GM12878 (cell line): ENCODE results near the gene NEGR1. TPM values are rescaled to one million over a fixed set of nuclear protein-coding genes. Genes with fewer than 3 reads are reported as not detected.

Experiments
- ATAC-seq: fragments of 200-7000 bp; cut with Tn5 transposase; 3 replicates; pipeline ENCODE4 v1.9.1; 2020; ENCODE audit warnings: mild to moderate bottlenecking, moderate library complexity
- BruUV-seq: library from RNA; stranded (reverse); fragments of 400-500 nt; replicated peaks from 2 replicates; lab custom pipeline; 2021; lab: Mats Ljungman, UMichigan
- CTCF ChIA-PET: fragments of 300-600 bp; sonication (Branson Sonifier 250); formaldehyde crosslinking; extraction: SDS; loops from one replicate; lab custom pipeline; 2021; ENCODE audit warnings: inconsistent platforms; lab: Yijun Ruan, JAX
- POLR2A ChIA-PET: fragments of 350-600 bp; formaldehyde crosslinking; extraction: SDS; loops from one replicate; lab custom pipeline; 2021; ENCODE audit warnings: inconsistent platforms; lab: Charles Lee
- RAD21 ChIA-PET: fragments of 300-600 bp; sonication (Branson Sonifier 250); formaldehyde crosslinking; loops from one replicate; lab custom pipeline; 2023; ENCODE audit warnings: antibody characterized with exemption; ENCODE audit not compliant: unreplicated experiment; lab: Charles Lee
- SMC1A ChIA-PET: fragments of 300-600 bp; sonication (Branson Sonifier 250); formaldehyde crosslinking; loops from one replicate; lab custom pipeline; 2023; ENCODE audit not compliant: unreplicated experiment, uncharacterized antibody; lab: Charles Lee
- DNase-seq: peaks from one replicate; pipeline ENCODE4 v3.0.0-alpha.2; 2011; ENCODE audit warnings: low read depth, low spot score
- FAIRE-seq: peaks from 3 replicates; lab custom pipeline; 2011; peaks lifted over from hg19 to GRCh38; lab: Jason Lieb, UNC
- H2AFZ ChIP-seq: 2 replicates; pipeline ENCODE4 v1.6.0; 2011; ENCODE audit warnings: low read depth, low read length, control low read depth; ENCODE audit not compliant: control insufficient read depth
- H3K27ac ChIP-seq: 2 replicates; pipeline ENCODE4 v1.5.1; 2011; ENCODE audit warnings: control low read depth; ENCODE audit not compliant: control insufficient read depth, insufficient read depth
- H3K27me3 ChIP-seq, 2 experiments: replicated peaks in 1 of 2; 2 replicates each; pipeline versions ENCODE4 v1.6.0 to v1.6.1; 2011; ENCODE audit warnings: low read length in 1 of 2; ENCODE audit not compliant: control insufficient read depth in 2 of 2, insufficient read depth in 2 of 2
- H3K36me3 ChIP-seq, 2 experiments: 2 replicates each; pipeline ENCODE4 v1.5.1; 2011; ENCODE audit warnings: low read length in 1 of 2; ENCODE audit not compliant: control insufficient read depth in 2 of 2, insufficient read depth in 2 of 2
- H3K4me1 ChIP-seq: 2 replicates; pipeline ENCODE4 v1.6.1; 2011; ENCODE audit warnings: mild to moderate bottlenecking, low read length, moderate library complexity, mixed read lengths; ENCODE audit not compliant: control insufficient read depth, insufficient read depth
- H3K4me2 ChIP-seq: 2 replicates; pipeline ENCODE4 v1.6.0; 2011; ENCODE audit warnings: control low read depth; ENCODE audit not compliant: control insufficient read depth, insufficient read depth
- H3K4me3 ChIP-seq: fragments of 200-600 bp; sonication (generic); 2 replicates; pipeline ENCODE4 v1.5.1; 2016
- H3K79me2 ChIP-seq: 2 replicates; pipeline ENCODE4 v1.6.0; 2011; ENCODE audit warnings: low read length; ENCODE audit not compliant: control insufficient read depth, insufficient read depth
- H3K9ac ChIP-seq: 2 replicates; pipeline ENCODE4 v1.8.0; 2011; ENCODE audit warnings: low read length, control low read depth, mixed read lengths; ENCODE audit not compliant: control insufficient read depth, insufficient read depth
- H3K9me3 ChIP-seq: replicated peaks from 3 replicates; pipeline ENCODE4 v1.5.1; 2011; ENCODE audit warnings: mild to moderate bottlenecking, low read length; ENCODE audit not compliant: control insufficient read depth, insufficient read depth
- H4K20me1 ChIP-seq: 2 replicates; pipeline ENCODE4 v1.6.0; 2011; ENCODE audit not compliant: control insufficient read depth, insufficient read depth
- NR2C2 ChIP-seq: IDR thresholded peaks from 2 replicates; pipeline ENCODE4 v1.6.1; 2011; ENCODE audit warnings: borderline replicate concordance, low read depth; ENCODE audit not compliant: control insufficient read depth, insufficient read length
- ZNF592 ChIP-seq: fragments of 450-650 bp; IDR thresholded peaks from 2 replicates; pipeline ENCODE4 v1.6.1; 2017; ENCODE audit warnings: mild to moderate bottlenecking, moderate library complexity
- ZNF687 ChIP-seq: fragments of 450-650 bp; IDR thresholded peaks from 2 replicates; pipeline ENCODE4 v1.6.1; 2017; ENCODE audit warnings: mild to moderate bottlenecking, moderate library complexity
- WGBS: methylation state at CpG from one replicate; pipeline ENCODE4 v1.1.6; 2016; ENCODE audit warnings: low lambda C conversion rate; ENCODE audit not compliant: insufficient replicate concordance, insufficient coverage; ENCODE audit errors: missing lambda C conversion rate; 5-methylcytosine and 5-hydroxymethylcytosine counted together
- in situ Hi-C: fragments of 300-500 bp; cut with MboI; formaldehyde crosslinking; loops from 9 replicates; pipeline ENCODE4 v1.14.3; 2018; ENCODE audit warnings: mixed read lengths
- intact Hi-C: fragments of 100-400 bp; cut with micrococcal nuclease; formaldehyde crosslinking; loops from one replicate; pipeline ENCODE4 v1.14.2; 2022; ENCODE audit not compliant: unreplicated experiment
- polyA plus RNA-seq, 11 experiments: library from polyadenylated mRNA; depleted of rRNA in 4 of 11; unstranded in 6 of 11; stranded (reverse) in 5 of 11; fragments of >200 nt; fragmentation: Nextera tagmentation in 4 of 11; fragmentation: Illumina TruSeq in 1 of 11; extraction: Ambion mirVana in 4 of 11; extraction: Trizol in 1 of 11; gene quantifications; 1 replicate in 1 of 11; 2 replicates in 10 of 11; pipeline versions ENCODE4 v1.2.1 to v1.2.3, GENCODE V29; 2011 to 2016; ENCODE audit warnings: inconsistent platforms in 2 of 11, missing spikeins in 2 of 11, low read depth in 1 of 11
- total RNA-seq, 4 experiments: library from RNA; depleted of rRNA in 3 of 4; stranded (reverse); fragments of >200 nt in 3 of 4; fragmentation: Illumina TruSeq in 1 of 4; extraction: Trizol in 1 of 4; gene quantifications; 2 replicates each; pipeline versions ENCODE4 v1.2.1 to v1.2.3, GENCODE V29; 2013 to 2021

Gene NEGR1
- total and polyA plus RNA-seq, 10 of the 15 experiments (the other 5 are each of a cell fraction or from before 2014, with no cell fraction given), result under 0.01 to 0.03 (median 0.01) TPM; not detected in 7

GRCh38 chr1:72003092-72003491 lies 279.2 kb downstream of the NEGR1 start (continued):
- no peak for TF ChIP-seq ZNF687

DNA sequence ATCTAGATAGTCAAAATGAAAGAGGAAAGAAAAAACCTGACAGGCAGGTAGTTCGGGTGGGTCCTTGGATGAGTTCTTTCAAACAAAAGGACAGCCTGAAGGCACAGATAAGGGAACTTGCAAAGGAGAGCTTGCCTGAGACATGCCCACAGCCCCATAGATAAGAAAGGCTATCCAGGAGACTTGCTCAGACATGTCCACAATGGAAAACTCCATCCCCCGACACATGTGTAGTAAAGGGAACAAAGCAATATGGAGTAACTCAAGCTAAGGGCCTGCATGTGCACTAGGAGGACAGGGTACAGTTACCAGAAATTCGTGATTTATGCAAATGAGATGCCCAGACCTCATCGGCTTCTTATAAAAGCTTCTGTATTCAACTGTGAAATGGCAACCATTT lies 281.5 kb downstream of the NEGR1 start:
- H3K27ac ChIP-seq, result no peak overlapping the region
- H3K4me2 ChIP-seq, result no peak overlapping the region
- SMC1A ChIA-PET, result no interaction called here
- RAD21 ChIA-PET, result no interaction called here
- no peaks in the 10 kb centered on the region for H3K79me2 ChIP-seq
- no TSS peak for BruUV-seq
- no peaks in the 10 kb centered on the region for H4K20me1 ChIP-seq
- ATAC-seq (peak; percentile 50; the same call in 2 of the 3 replicates), FAIRE-seq (no peak), DNase-seq (no peak)
- CTCF ChIA-PET, result no interaction called here
- no peaks in the 10 kb centered on the region for H3K36me3 ChIP-seq
- intact Hi-C loops, result no loop called here
- POLR2A ChIA-PET, result no interaction called here
- no peaks in the 10 kb centered on the region for H3K4me1 ChIP-seq
- no peak overlapping the region for H3K4me3 ChIP-seq
- H3K27me3 ChIP-seq, result no peaks in the 10 kb centered on the region
- peak overlapping the region; percentile 44 for H2AFZ ChIP-seq
- in situ Hi-C loops, result no loop called here
- WGBS, result 33% methylated on average over 4 of the region's 4 CpGs
- no peak overlapping the region for H3K9ac ChIP-seq
- H3K9me3 ChIP-seq, result no peaks in the 10 kb centered on the region
- TF ChIP-seq ZNF687, result peak; percentile 61; the same call in 1 of the 2 replicates
- 0 out of 2 replicates have a peak, but pooled peaks have one; percentile 46 for TF ChIP-seq ZNF592
- no peak for TF ChIP-seq NR2C2
